ENCODE data around the gene SCLY.
"Not testable (repeated sequence)": the region's sequence is repeated elsewhere in the genome, so short reads cannot be mapped to it uniquely, and the experiment has no call there.

The SCLY gene

DNA sequence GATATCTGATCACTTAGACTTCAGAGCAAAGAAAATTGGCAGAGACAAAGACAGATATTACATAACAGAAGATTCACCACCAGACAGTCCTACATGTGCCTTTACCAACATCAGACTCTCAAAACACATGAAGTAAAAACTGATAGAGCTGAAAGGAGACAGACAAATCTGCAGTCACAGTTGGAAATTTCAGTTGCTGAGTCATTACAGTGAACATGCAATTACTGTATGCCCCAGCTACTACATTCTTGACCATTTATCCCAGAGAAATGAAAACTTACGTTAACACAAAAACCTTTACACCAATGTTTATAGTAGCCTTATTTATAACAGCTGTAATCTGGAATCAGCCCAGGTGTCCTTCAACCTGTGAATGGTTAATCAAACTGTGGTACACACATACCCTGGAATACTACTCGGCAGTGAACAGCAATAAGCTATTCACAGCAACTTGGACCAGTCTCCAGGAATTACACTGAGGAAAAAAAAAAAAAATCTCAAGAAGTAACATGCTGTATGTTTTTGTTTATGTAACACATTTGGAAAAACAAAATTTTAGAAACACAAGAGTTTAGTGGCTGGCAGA is 7.5 kb upstream of the SCLY start:
- no peak for DNase-seq (ENCODE audit: low spot score in 2 of 2)
- ATAC-seq (ENCODE audit: low read depth), result no peak
- Mint-ChIP-seq H3K36me3 (no peaks in the 10 kb centered on the region), H3K4me3 (no peak overlapping the region), H3K9me3 (peaks cover 5% of the 10 kb centered on the region), H3K27me3 (peaks cover 4% of the 10 kb centered on the region), H3K27ac (no peak overlapping the region), H3K4me1 (peaks cover 3% of the 10 kb centered on the region)

- Mint-ChIP-seq H3K27me3 (peaks cover 4% of the 10 kb centered on the region), H3K9me3 (peaks cover 2% of the 10 kb centered on the region), H3K36me3 (peaks cover 6% of the 10 kb centered on the region)
These were observed 5.0 kb upstream of the SCLY start for GRCh38 chr2:238055841-238056240.

DNA sequence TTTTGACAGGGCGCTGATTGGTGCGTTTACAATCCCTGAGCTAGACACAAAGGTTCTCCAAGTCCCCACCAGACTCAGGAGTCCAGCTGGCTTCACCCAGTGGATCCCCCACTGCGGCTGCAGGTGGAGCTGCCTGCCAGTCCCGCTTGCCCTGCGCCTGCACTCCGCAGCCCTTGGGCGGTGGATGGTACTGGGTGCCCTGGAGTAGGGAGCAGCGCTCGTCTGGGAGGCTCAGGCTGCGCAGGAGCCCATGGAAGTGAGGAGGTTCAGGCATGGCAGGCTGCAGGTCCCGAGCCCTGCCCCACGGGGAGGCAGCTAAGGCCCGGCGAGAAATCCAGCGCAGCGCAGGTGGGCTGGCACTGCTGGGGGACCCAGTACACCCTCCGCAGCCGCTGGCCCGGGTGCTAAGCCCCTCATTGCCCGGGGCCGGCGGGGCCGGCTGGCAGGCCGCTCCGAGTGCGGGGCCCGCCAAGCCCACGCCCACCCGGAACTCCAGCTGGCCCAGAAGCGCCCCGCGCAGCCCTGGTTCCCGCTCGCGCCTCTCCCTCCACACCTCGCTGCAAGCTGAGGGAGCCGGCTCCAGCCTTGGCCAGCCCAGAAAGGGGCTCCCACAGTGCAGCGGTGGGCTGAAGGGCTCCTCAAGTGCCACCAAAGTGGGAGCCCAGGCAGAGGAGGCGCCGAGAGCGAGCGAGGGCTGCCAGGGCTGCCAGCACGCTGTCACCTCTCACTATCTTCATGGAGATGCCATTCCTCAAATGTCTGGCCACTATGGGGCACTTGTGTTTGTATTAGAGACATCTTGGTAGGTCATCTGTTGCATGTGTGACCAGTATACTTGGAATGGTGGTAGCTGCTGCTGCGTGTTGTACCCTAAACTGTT is 2.9 kb upstream of the SCLY start:
- H3K9me3 Mint-ChIP-seq; DNase-seq (ENCODE audit: low spot score in 2 of 2); H3K36me3 Mint-ChIP-seq; H3K27me3 Mint-ChIP-seq; H3K4me3 Mint-ChIP-seq; ATAC-seq (ENCODE audit: low read depth); H3K27ac Mint-ChIP-seq: not testable (repeated sequence)
- H3K4me1 Mint-ChIP-seq, result peaks cover 18% of the 10 kb centered on the region

More at GRCh38 chr2:238055841-238056240, 5.0 kb upstream of the SCLY start:
- DNase-seq (ENCODE audit: low spot score in 2 of 2), result no peak
- Mint-ChIP-seq H3K27ac (no peak overlapping the region), H3K4me3 (no peak overlapping the region), H3K4me1 (peaks cover 12% of the 10 kb centered on the region)
- no peak for ATAC-seq (ENCODE audit: low read depth)

DNA sequence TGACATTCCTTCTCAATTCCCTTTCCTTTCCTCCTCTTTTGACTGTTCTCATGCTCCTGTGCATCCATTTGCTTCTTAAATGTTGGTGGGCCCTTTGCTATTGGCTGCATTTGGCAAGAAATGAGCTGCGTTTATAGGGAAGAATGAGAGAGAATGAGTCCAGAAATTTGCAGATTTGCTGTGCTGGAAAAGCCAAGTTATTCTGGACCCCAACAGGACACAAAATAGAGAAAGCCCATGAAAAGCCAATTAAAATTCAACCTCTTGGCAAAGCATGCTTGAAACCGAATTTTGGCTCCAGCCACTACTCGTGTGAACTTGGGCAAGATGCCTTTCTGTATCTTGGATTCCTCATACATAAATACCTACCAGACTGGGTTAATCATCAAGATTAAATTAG is 1.3 kb upstream of the SCLY start:
- peak overlapping the region; percentile 93 for H3K27ac Mint-ChIP-seq
- H3K9me3 Mint-ChIP-seq, result peaks cover 2% of the 10 kb centered on the region
- peak overlapping the region; percentile 83 for H3K4me3 Mint-ChIP-seq
- H3K36me3 Mint-ChIP-seq, result peaks cover 7% of the 10 kb centered on the region
- DNase-seq (ENCODE audit: low spot score in 2 of 2) (no peak), ATAC-seq (ENCODE audit: low read depth) (no peak)
- peaks cover 2% of the 10 kb centered on the region for H3K27me3 Mint-ChIP-seq
- H3K4me1 Mint-ChIP-seq, result peaks cover 18% of the 10 kb centered on the region

- peaks cover 18% of the 10 kb centered on the region for H3K4me1 Mint-ChIP-seq
- H3K36me3 Mint-ChIP-seq, result peaks cover 7% of the 10 kb centered on the region
- no peak for DNase-seq (ENCODE audit: low spot score in 2 of 2)
These were observed 682 bp upstream of the SCLY start for GRCh38 chr2:238060096-238060541.

GRCh38 chr2:238061315-238062202 is 758 bp downstream of the SCLY start:
- DNase-seq (ENCODE audit: low spot score in 2 of 2) (no peak), ATAC-seq (ENCODE audit: low read depth) (peak; percentile 1)
- Mint-ChIP-seq H3K27me3 (peaks cover 2% of the 10 kb centered on the region), H3K9me3 (peaks cover 2% of the 10 kb centered on the region), H3K4me1 (peaks cover 15% of the 10 kb centered on the region), H3K27ac (peak overlapping the region; percentile 93), H3K4me3 (peak overlapping the region; percentile 83), H3K36me3 (peaks cover 13% of the 10 kb centered on the region)

More at GRCh38 chr2:238060096-238060541, 682 bp upstream of the SCLY start:
- peaks cover 2% of the 10 kb centered on the region for H3K9me3 Mint-ChIP-seq
- H3K4me3 Mint-ChIP-seq, result peak overlapping the region; percentile 83
- peak overlapping the region; percentile 93 for H3K27ac Mint-ChIP-seq
- no peak for ATAC-seq (ENCODE audit: low read depth)
- peaks cover 2% of the 10 kb centered on the region for H3K27me3 Mint-ChIP-seq

DNA sequence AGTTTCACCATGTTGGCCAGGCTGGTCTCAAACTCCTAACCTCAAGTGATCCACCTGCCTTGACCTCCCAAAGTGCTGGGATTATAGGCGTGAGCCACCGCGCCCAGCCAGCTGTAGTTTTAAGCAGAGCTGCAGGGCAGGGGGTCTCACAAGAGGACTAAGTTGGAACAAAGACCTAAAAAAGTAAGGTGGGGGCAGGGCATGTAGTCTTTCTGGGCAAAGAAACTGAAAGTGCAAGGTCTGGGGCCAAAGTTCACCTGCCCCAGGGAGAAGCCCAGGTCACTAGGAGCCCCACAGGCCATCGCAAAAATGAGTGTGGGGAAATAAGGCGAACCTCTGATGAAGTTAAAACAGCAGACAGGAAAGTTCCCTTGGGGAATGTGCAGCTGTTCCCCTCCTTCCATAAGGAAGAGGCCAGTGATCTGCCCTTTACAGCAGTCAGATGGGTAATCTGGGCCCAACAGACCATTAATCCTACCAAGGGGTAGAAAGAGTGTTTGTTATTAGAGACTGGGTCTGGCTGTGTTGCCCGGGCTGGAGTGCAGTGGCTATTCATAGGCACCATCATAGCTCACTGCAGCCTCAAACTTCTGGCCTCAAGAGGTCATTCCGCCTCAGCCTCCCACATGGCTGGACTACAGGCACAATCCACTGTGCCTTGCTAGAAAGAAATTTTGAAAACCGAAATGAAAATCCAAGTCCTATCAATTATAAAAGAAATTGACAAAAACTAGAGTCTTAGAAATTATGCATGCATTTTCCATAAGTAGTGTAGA is 2.8 kb downstream of the SCLY start:
- no peaks in the 10 kb centered on the region for H3K27me3 Mint-ChIP-seq
- no peak overlapping the region for H3K27ac Mint-ChIP-seq
- H3K4me1 Mint-ChIP-seq, result peaks cover 15% of the 10 kb centered on the region
- H3K9me3 Mint-ChIP-seq, result peaks cover 2% of the 10 kb centered on the region
- DNase-seq (ENCODE audit: low spot score in 2 of 2) (no peak), ATAC-seq (ENCODE audit: low read depth) (no peak)
- peaks cover 18% of the 10 kb centered on the region for H3K36me3 Mint-ChIP-seq
- no peak overlapping the region for H3K4me3 Mint-ChIP-seq

- H3K9me3 Mint-ChIP-seq, result peaks cover 2% of the 10 kb centered on the region
- H3K4me1 Mint-ChIP-seq, result peaks cover 13% of the 10 kb centered on the region
- H3K36me3 Mint-ChIP-seq, result peaks cover 18% of the 10 kb centered on the region
- no peak overlapping the region for H3K4me3 Mint-ChIP-seq
- H3K27me3 Mint-ChIP-seq, result no peaks in the 10 kb centered on the region
- ATAC-seq (ENCODE audit: low read depth) (no peak), DNase-seq (ENCODE audit: low spot score in 2 of 2) (no peak)
- H3K27ac Mint-ChIP-seq, result no peak overlapping the region
These were observed 3.6 kb downstream of the SCLY start for GRCh38 chr2:238064376-238064775.

DNA sequence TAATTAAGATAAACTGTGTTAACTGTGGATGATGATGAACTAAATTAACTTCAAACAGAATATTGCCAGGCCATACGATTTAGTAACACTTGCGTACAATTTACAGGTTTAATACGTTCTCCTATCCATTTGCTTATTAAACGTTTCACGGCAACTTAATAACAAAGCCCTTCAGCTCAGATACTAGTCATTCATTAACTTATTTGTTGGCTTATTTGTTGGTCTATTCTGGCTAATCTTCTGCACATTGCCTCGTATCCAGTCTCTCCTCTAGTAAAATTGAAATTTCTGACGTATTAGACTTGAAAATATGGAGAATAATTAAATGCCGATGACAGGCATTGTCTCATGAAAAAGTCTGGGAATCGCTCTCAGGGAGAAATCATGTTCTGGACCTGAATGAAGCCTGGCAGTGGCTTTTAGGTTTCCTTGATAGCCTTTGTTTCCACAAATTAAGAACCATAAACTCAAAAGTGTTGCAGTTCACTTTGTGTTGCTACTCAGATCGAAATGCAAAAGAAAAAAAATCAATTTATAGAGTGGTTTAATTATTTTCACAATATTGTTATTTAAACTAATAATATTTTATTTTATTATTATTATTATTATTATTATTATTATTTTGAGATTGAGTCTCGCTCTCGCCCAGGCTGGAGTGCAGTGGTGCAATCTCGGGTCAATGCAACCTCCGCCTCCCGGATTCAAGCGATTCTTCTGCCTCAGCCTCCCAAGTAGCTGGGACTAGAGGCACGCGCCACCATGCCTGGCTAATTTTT is 4.5 kb downstream of the SCLY start:
- Mint-ChIP-seq H3K4me1 (peaks cover 8% of the 10 kb centered on the region), H3K9me3 (no peaks in the 10 kb centered on the region), H3K36me3 (peaks cover 21% of the 10 kb centered on the region), H3K27me3 (no peaks in the 10 kb centered on the region), H3K27ac (no peak overlapping the region), H3K4me3 (no peak overlapping the region)
- ATAC-seq (ENCODE audit: low read depth) (no peak), DNase-seq (ENCODE audit: low spot score in 2 of 2) (no peak)

GRCh38 chr2:238066218-238066617 is 5.4 kb downstream of the SCLY start:
- Mint-ChIP-seq H3K4me1 (peaks cover 8% of the 10 kb centered on the region), H3K9me3 (no peaks in the 10 kb centered on the region), H3K36me3 (peaks cover 20% of the 10 kb centered on the region), H3K27me3 (no peaks in the 10 kb centered on the region), H3K4me3 (no peak overlapping the region), H3K27ac (no peak overlapping the region)
- DNase-seq (ENCODE audit: low spot score in 2 of 2), result no peak
- no peak for ATAC-seq (ENCODE audit: low read depth)

- not testable (repeated sequence) for H3K4me3 Mint-ChIP-seq; H3K9me3 Mint-ChIP-seq; H3K4me1 Mint-ChIP-seq; H3K27ac Mint-ChIP-seq; ATAC-seq (ENCODE audit: low read depth); H3K27me3 Mint-ChIP-seq; DNase-seq (ENCODE audit: low spot score in 2 of 2)
- peaks cover 22% of the 10 kb centered on the region for H3K36me3 Mint-ChIP-seq
These were observed 5.9 kb downstream of the SCLY start for GRCh38 chr2:238066718-238067117.

- Mint-ChIP-seq H3K4me3 (no peak overlapping the region), H3K27ac (no peak overlapping the region), H3K27me3 (no peaks in the 10 kb centered on the region), H3K36me3 (peaks cover 34% of the 10 kb centered on the region), H3K4me1 (peaks cover 3% of the 10 kb centered on the region), H3K9me3 (no peaks in the 10 kb centered on the region)
- no peak for DNase-seq (ENCODE audit: low spot score in 2 of 2)
- no peak for ATAC-seq (ENCODE audit: low read depth)
These were observed 7.1 kb downstream of the SCLY start for GRCh38 chr2:238067939-238068338.

Measured in memory B cell (primary cell).